SK-N-SH (cell line): ENCODE results near the gene ZNF677. TPM values are rescaled to one million over a fixed set of nuclear protein-coding genes. Genes with fewer than 3 reads are reported as not detected.
"Not testable (repeated sequence)": the region's sequence is repeated elsewhere in the genome, so short reads cannot be mapped to it uniquely, and the experiment has no call there.

Experiments
- CTCF ChIA-PET: fragments of 300-600, 350-600 bp; formaldehyde crosslinking; extraction: SDS; loops from one replicate; lab custom pipeline; 2021; lab: Yijun Ruan, JAX
- POLR2A ChIA-PET: fragments of 350-600 bp; sonication (Branson Sonifier 250); formaldehyde crosslinking; extraction: SDS; loops from one replicate; lab custom pipeline; 2020; ENCODE audit warnings: antibody characterized with exemption, inconsistent platforms; lab: Yijun Ruan, JAX
- DNase-seq: peaks from one replicate; pipeline ENCODE4 v3.0.0; 2012
- H2AFZ ChIP-seq: fragments of 200-600 bp; sonication (generic); 2 replicates; pipeline ENCODE4 v1.8.1; 2016; ENCODE audit warnings: antibody characterized with exemption, mild to moderate bottlenecking, low read depth
- H3F3A ChIP-seq: fragments of 200-600 bp; sonication (generic); replicated peaks from 2 replicates; pipeline ENCODE3; 2016; ENCODE audit warnings: antibody characterized with exemption, mild to moderate bottlenecking; ENCODE audit not compliant: insufficient read depth
- H3K27ac ChIP-seq, 2 experiments: fragments of 200-500 bp in 1 of 2; fragments of 200-600 bp in 1 of 2; sonication (Bioruptor generic) in 1 of 2; sonication (generic), shearing (Covaris generic) in 1 of 2; 2 replicates each; pipeline versions ENCODE4 v1.5.1 to v1.6.1; 2014 to 2016; ENCODE audit warnings: low read depth in 2 of 2, inconsistent platforms in 1 of 2, low read length in 1 of 2, mild to moderate bottlenecking in 1 of 2, mixed read lengths in 1 of 2
- H3K27me3 ChIP-seq: fragments of 200-600 bp; sonication (generic), shearing (Covaris generic); 2 replicates; pipeline ENCODE4 v1.6.1; 2016; ENCODE audit warnings: mixed run types; ENCODE audit not compliant: insufficient read depth
- H3K36me3 ChIP-seq, 2 experiments: fragments of 200-500 bp in 1 of 2; fragments of 200-600 bp in 1 of 2; sonication (Bioruptor generic) in 1 of 2; sonication (generic) in 1 of 2; replicated peaks in 1 of 2; 2 replicates each; pipeline versions ENCODE3 to v1.5.1; 2014 to 2016; ENCODE audit warnings: low read length in 1 of 2, mild to moderate bottlenecking in 1 of 2; ENCODE audit not compliant: insufficient read depth in 2 of 2, control insufficient read depth in 1 of 2
- H3K4me1 ChIP-seq, 2 experiments: fragments of 200-500 bp in 1 of 2; fragments of 200-600 bp in 1 of 2; sonication (Bioruptor generic) in 1 of 2; sonication (generic), shearing (Covaris generic) in 1 of 2; 2 replicates each; pipeline versions ENCODE4 v1.5.1 to v1.6.1; 2014 to 2016; ENCODE audit warnings: low read depth in 1 of 2, low read length in 1 of 2, mixed run types in 1 of 2; ENCODE audit not compliant: insufficient read depth in 2 of 2, control insufficient read depth in 1 of 2
- H3K4me2 ChIP-seq: fragments of 200-600 bp; sonication (generic), shearing (Covaris generic); 2 replicates; pipeline ENCODE4 v1.6.1; 2017; ENCODE audit warnings: mixed run types
- H3K4me3 ChIP-seq, 2 experiments: fragments of 200-500 bp in 1 of 2; fragments of 200-600 bp in 1 of 2; sonication (Bioruptor generic) in 1 of 2; sonication (generic), shearing (Covaris generic) in 1 of 2; 2 replicates each; pipeline versions ENCODE4 v1.5.1 to v1.8.1; 2014 to 2016; ENCODE audit warnings: low read depth in 2 of 2, inconsistent platforms in 1 of 2, low read length in 1 of 2, mild to moderate bottlenecking in 1 of 2, mixed read lengths in 1 of 2, moderate library complexity in 1 of 2
- H3K79me2 ChIP-seq: fragments of 200-600 bp; sonication (generic); 2 replicates; pipeline ENCODE4 v1.8.1; 2017; ENCODE audit warnings: mild to moderate bottlenecking; ENCODE audit not compliant: insufficient read depth
- H3K9ac ChIP-seq: fragments of 200-600 bp; sonication (generic); 2 replicates; pipeline ENCODE4 v1.6.1; 2017; ENCODE audit warnings: mixed run types
- H3K9me2 ChIP-seq: fragments of 200-600 bp; sonication (generic); 2 replicates; pipeline ENCODE4 v1.6.1; 2017; ENCODE audit warnings: mixed run types
- H3K9me3 ChIP-seq: fragments of 200-600 bp; sonication (generic); 2 replicates; pipeline ENCODE4 v1.6.1; 2017; ENCODE audit warnings: mixed run types, mild to moderate bottlenecking, moderate library complexity
- H4K20me1 ChIP-seq: fragments of 200-600 bp; sonication (generic); 2 replicates; pipeline ENCODE4 v1.6.1; 2017; ENCODE audit warnings: mild to moderate bottlenecking, mixed run types; ENCODE audit not compliant: insufficient read depth
- CHD2 ChIP-seq: fragments of 150-350 bp; IDR thresholded peaks from 2 replicates; pipeline ENCODE4 v1.6.1; 2018; ENCODE audit warnings: low read length; ENCODE audit not compliant: partially characterized antibody
- ELF1 ChIP-seq: IDR thresholded peaks from 2 replicates; pipeline ENCODE4 v1.4.0; 2012
- GABPA ChIP-seq: IDR thresholded peaks from 2 replicates; pipeline ENCODE4 v1.4.0; 2012; ENCODE audit warnings: low read depth, mild to moderate bottlenecking
- NRF1 ChIP-seq: IDR thresholded peaks from 2 replicates; pipeline ENCODE4 v1.6.1; 2012; ENCODE audit warnings: low read depth, mild to moderate bottlenecking, low read length
- POLR2AphosphoS5 ChIP-seq: IDR thresholded peaks from 2 replicates; pipeline ENCODE4 v1.6.1; 2012; ENCODE audit warnings: low read depth, low read length
- WGBS: methylation state at CpG from one replicate; pipeline ENCODE4 v1.1.6; 2017; ENCODE audit warnings: low lambda C conversion rate; 5-methylcytosine and 5-hydroxymethylcytosine counted together
- polyA plus RNA-seq, 3 experiments: library from polyadenylated mRNA; depleted of rRNA; stranded (reverse); fragments of >200 nt; gene quantifications; 2 replicates each; pipeline ENCODE4 v1.2.3, GENCODE V29; 2012
- TF ChIP-seq, protein P1 (sequence below): IDR thresholded peaks from 2 replicates; pipeline ENCODE4; 2012
- TF ChIP-seq, protein P2 (sequence below): IDR thresholded peaks from 2 replicates; pipeline ENCODE4 v1.6.1; 2012; ENCODE audit warnings: mild to moderate bottlenecking, low read depth, low read length, moderate library complexity

Gene ZNF677
- polyA plus RNA-seq (2012; rRNA removed): 6.8 and 10.7 TPM in 2 replicates
- polyA plus RNA-seq (2012; cell fraction: cytosol; rRNA removed): 10.5 and 11.2 TPM in 2 replicates
- polyA plus RNA-seq (2012; cell fraction: nucleus; rRNA removed): 5.6 and 10.6 TPM in 2 replicates

DNA sequence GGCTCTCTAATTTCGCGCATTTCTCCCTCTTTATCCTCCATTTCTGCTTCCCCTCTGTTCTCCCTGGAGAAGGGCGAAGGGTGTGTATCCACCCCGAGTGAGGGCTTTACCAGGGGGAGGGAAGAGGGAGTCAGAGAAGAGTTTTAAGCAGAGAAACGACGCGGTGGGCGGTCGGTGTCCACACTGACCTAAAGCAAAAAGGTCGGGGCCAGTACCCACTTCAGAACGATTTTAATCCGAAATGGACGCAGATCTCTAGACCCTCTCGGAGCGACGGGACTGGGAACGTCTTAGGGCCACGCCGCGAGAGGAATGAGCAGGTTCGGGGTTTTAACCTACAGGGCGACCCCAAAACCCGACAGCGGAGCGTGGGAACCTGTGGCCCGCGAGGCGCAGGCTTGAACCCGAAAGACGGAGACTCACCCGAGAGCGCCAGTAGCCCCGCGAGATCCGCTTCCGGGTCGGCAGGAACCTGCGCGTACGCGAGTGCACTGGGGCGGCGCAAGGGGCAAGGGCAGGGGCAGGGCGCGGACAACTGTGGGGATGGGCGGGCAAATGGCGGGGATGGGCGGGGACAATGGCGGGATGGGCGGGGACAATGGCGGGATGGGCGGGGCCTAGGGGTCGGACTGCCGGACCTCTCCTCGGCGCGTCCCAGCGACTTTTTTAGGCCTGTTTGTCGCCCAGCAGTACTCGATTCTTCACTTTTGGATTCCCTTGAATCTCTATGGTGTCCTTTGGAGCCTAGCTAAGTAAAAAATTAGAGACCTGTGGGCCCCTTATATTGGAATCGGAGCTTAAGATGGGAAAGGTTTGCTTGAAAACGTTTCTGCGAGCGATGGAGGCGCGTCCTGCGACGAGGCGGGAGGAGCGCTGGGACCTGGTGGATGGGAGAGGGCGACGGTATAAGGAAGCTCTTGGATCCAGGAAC is at the start of gene ZNF677:
Gene ZNF677, minus strand, starts transcription at position 463 of the 931 bp plus-strand sequence. CDS start 3,323 bp downstream, outside the sequence.
- H2AFZ ChIP-seq: peak within 1 kb of the TSS; percentile 98
- H3K9ac ChIP-seq: peak within 1 kb of the TSS; percentile 71
- DNase-seq: peak; percentile 94
- peaks cover 14 to 15% of the 10 kb centered on the region in 2 experiments for H3K36me3 ChIP-seq
- H4K20me1 ChIP-seq: no peaks in the 10 kb centered on the region
- no peaks in the 10 kb centered on the region for H3K27me3 ChIP-seq
- H3K79me2 ChIP-seq: no peaks in the 10 kb centered on the region
- H3K4me2 ChIP-seq: peak within 1 kb of the TSS; percentile 66
- H3K27ac ChIP-seq: peak within 1 kb of the TSS in 1 of 2 experiments; percentile 43; a peak in 2 of 4 replicates
- H3F3A ChIP-seq: no peaks in the 10 kb centered on the region
- peak within 1 kb of the TSS; percentile 73 to 79 for H3K4me3 ChIP-seq
- CTCF ChIA-PET: interaction anchor here (1.0 kb wide), 1 partner anchor 171 kb away, joined by 3 read pairs; no protein-coding TSS in a partner anchor
- H3K9me3 ChIP-seq: no peaks in the 10 kb centered on the region
- TF ChIP-seq ELF1 (peak; percentile 45), NRF1 (peak; percentile 57), CHD2 (peak; percentile 55), POLR2AphosphoS5 (peak; percentile 65), GABPA (peak; percentile 87)
- TF ChIP-seq, protein P1, sequence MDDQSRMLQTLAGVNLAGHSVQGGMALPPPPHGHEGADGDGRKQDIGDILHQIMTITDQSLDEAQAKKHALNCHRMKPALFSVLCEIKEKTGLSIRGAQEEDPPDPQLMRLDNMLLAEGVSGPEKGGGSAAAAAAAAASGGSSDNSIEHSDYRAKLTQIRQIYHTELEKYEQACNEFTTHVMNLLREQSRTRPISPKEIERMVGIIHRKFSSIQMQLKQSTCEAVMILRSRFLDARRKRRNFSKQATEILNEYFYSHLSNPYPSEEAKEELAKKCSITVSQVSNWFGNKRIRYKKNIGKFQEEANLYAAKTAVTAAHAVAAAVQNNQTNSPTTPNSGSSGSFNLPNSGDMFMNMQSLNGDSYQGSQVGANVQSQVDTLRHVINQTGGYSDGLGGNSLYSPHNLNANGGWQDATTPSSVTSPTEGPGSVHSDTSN: no peak
- TF ChIP-seq, protein P2, sequence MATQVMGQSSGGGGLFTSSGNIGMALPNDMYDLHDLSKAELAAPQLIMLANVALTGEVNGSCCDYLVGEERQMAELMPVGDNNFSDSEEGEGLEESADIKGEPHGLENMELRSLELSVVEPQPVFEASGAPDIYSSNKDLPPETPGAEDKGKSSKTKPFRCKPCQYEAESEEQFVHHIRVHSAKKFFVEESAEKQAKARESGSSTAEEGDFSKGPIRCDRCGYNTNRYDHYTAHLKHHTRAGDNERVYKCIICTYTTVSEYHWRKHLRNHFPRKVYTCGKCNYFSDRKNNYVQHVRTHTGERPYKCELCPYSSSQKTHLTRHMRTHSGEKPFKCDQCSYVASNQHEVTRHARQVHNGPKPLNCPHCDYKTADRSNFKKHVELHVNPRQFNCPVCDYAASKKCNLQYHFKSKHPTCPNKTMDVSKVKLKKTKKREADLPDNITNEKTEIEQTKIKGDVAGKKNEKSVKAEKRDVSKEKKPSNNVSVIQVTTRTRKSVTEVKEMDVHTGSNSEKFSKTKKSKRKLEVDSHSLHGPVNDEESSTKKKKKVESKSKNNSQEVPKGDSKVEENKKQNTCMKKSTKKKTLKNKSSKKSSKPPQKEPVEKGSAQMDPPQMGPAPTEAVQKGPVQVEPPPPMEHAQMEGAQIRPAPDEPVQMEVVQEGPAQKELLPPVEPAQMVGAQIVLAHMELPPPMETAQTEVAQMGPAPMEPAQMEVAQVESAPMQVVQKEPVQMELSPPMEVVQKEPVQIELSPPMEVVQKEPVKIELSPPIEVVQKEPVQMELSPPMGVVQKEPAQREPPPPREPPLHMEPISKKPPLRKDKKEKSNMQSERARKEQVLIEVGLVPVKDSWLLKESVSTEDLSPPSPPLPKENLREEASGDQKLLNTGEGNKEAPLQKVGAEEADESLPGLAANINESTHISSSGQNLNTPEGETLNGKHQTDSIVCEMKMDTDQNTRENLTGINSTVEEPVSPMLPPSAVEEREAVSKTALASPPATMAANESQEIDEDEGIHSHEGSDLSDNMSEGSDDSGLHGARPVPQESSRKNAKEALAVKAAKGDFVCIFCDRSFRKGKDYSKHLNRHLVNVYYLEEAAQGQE: no peak
- no peaks in the 10 kb centered on the region for H3K9me2 ChIP-seq
- POLR2A ChIA-PET: no interaction called here
- no peaks in the 10 kb centered on the region; a peak in 1 of 4 replicates for H3K4me1 ChIP-seq
- 28% methylated on average over 52 of the region's 72 CpGs for WGBS

DNA sequence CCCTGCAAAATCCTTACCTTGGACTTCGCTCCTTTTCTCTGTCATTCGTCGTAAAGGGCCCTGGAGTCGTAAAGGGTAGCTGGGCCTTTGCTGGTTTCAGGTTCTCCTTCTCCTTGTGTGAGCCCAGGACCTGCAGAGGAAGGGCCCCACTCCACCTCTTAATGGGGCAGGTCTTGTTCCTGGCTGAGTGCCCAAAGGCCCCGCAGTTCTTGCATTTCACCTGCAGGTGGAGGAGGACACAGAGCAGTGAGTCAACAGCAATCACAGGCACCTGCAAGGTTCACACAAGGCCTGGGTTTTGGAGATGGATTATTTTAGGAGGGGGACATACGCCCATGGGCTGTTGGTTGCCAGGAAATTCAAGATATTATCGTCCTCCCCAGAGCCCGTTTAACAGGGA is 46.7 kb upstream of the ZNF677 start:
- H3F3A ChIP-seq, POLR2A ChIA-PET, DNase-seq, H4K20me1 ChIP-seq, H3K9ac ChIP-seq, H2AFZ ChIP-seq, H3K4me2 ChIP-seq, H3K27ac ChIP-seq, H3K79me2 ChIP-seq, H3K27me3 ChIP-seq, H3K4me1 ChIP-seq, H3K4me3 ChIP-seq, H3K9me2 ChIP-seq, H3K9me3 ChIP-seq, CTCF ChIA-PET, H3K36me3 ChIP-seq: not testable (repeated sequence)
- no CpG with 5 or more reads among the region's 8 CpGs for WGBS
